HG03565 (cell line): ENCODE data around the gene ARSD.

Experiments
- ATAC-seq: cut with Tn5 transposase; IDR thresholded peaks from one replicate; pipeline ENCODE4 v1.9.1; 2021; ENCODE audit warnings: mild to moderate bottlenecking, moderate library complexity; ENCODE audit not compliant: unreplicated experiment

ARSD gene

DNA sequence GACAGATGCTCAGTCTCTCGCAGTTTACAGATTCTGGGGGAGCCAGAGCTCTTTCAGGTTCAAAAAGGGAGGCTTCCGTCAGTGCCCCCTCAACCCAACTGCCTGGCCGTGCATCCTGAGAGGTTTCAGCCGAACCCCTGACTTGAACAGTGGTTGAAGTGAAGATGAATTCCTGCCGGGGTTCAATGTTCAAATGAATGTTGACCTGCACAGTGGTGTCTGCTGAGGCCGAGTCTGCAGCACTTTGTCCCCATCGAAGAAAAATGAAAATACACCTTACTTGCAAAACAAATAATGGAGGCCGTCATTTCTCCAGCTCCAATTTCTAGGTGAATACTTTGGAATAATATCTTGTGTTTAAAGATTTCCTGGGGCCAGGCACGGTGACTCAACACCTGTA lies 66.7 kb downstream of the ARSD start:
- ATAC-seq, result no peak

DNA sequence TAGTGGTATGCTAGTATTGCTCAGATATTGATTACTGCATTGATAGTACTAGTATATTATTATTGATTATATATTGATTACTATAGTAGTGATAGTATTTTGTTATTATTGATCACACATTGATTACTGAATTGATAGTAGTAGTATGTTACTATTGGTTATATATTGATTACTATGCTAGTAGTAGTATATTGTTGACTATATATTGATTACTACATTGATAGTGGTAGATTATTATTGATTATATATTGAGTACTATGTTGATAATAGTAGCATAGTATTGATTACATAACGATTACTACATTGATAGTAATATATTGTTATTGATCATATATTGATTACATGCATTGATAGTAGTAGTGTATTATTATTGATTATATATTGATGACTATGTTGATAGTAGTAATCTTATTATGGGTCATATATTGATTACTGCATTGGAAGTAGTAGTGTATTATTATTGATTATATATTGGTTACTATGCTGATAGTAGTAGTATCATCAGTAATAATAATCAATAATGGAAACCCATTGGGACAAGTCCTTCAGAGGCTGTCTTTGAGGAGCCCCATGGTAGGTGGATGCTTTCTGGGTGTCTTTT lies 69.8 kb downstream of the ARSD start:
- no peak for ATAC-seq

DNA sequence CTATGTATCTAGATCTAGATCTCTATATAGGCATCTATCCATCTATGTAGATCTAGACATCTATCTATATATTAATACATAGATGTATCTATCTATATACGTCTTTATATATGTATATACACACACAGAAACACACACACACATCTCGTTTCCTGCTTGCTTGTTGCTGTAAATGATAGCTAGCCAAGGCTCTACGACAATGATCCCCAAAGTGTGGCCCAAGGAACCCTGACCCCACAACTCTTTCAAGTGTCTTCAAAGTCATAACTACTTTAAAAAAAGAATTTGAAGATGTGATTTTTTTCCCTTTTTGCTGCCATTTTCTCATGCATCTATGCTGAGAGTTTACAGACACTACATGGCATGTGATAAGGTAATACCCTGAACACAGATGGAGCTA lies 71.6 kb downstream of the ARSD start:
- ATAC-seq, result no peak

DNA sequence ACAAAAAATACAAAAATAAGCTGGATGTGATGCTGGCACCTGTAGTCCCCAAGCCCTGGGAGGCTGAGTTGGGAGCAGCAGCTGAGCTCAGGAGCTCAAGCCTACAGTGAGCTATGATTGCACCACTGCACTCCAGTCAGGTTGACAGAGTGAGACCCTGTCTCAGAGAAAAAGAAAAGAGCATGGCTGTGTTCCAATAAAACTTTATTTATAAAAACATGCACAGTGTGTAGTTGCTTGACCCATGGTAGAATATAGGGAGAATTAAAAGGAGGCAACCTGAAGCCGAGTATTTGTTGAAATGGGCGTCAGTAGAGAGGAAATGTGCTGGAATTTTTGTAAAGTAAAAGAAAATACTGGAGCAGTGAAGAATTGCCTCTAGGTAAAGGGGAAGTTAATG lies 73.4 kb downstream of the ARSD start:
- no peak for ATAC-seq

DNA sequence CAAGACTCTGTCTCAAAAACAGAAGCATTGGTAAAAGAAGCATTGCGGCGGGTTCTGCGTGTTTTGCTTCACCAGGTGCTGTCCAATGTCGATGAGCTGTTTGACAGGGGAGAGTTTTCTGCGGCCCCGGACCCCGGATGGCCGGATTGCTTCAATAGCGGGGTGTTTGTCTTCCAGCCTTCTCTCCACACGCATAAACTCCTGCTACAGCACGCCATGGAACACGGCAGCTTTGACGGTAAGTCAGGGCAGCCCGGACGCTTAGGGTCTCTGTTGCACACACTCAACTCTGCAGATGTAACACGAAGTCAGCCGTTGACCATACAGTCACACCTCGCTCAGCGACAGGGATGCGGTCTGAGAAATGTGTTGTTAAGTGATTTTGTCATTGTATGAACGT lies 74.2 kb downstream of the ARSD start:
- ATAC-seq, result no peak
